SK-N-SH treated with all-trans-retinoic acid at 6 μM for 48 hours (cell line): ENCODE data around the gene CDHR5.

Experiments used
- ATAC-seq: fragments of 200-7000 bp; cut with Tn5 transposase; 3 replicates; pipeline ENCODE4 v1.9.1; 2020; ENCODE audit warnings: mild to moderate bottlenecking, moderate library complexity
- BACH2 ChIP-seq: fragments of 250-450 bp; sonication (Bioruptor Pico); IDR thresholded peaks from 2 replicates; pipeline ENCODE4 v1.9.0; 2021; ENCODE audit warnings: mild to moderate bottlenecking, borderline replicate concordance
- CSDC2 ChIP-seq: fragments of 250-450 bp; sonication (Bioruptor Pico); IDR thresholded peaks from 2 replicates; pipeline ENCODE4 v1.5.0; 2020; ENCODE audit warnings: mild to moderate bottlenecking, moderate library complexity
- ESRRG ChIP-seq: fragments of 250-450 bp; sonication (Bioruptor Pico); IDR thresholded peaks from 2 replicates; pipeline ENCODE4 v1.6.1; 2021; ENCODE audit warnings: mild to moderate bottlenecking
- GLIS3 ChIP-seq: fragments of 250-450 bp; sonication (Bioruptor Pico); IDR thresholded peaks from 2 replicates; pipeline ENCODE4 v1.5.0; 2020; ENCODE audit warnings: mild to moderate bottlenecking, moderate library complexity
- ISL1 ChIP-seq: fragments of 250-450 bp; sonication (Bioruptor Pico); IDR thresholded peaks from 2 replicates; pipeline ENCODE4 v2.1.2; 2022; ENCODE audit warnings: mild to moderate bottlenecking, moderate library complexity
- OSR1 ChIP-seq: fragments of 250-450 bp; sonication (Bioruptor Pico); IDR thresholded peaks from 2 replicates; pipeline ENCODE4 v1.8.0; 2022; ENCODE audit warnings: moderate library complexity, mild to moderate bottlenecking, inconsistent platforms
- PPARA ChIP-seq: fragments of 250-450 bp; sonication (Bioruptor Pico); IDR thresholded peaks from 2 replicates; pipeline ENCODE4 v1.5.0; 2020; ENCODE audit warnings: mild to moderate bottlenecking, borderline replicate concordance
- RARB ChIP-seq: fragments of 250-450 bp; sonication (Bioruptor Pico); IDR thresholded peaks from 2 replicates; pipeline ENCODE4 v1.8.0; 2021; ENCODE audit warnings: mild to moderate bottlenecking, moderate library complexity
- SNAI2 ChIP-seq: fragments of 250-450 bp; sonication (Bioruptor Pico); IDR thresholded peaks from 2 replicates; pipeline ENCODE4 v1.5.0; 2020; ENCODE audit warnings: mild to moderate bottlenecking, moderate library complexity
- TCF4 ChIP-seq: fragments of 250-450 bp; sonication (Bioruptor Pico); IDR thresholded peaks from 2 replicates; pipeline ENCODE4 v1.8.0; 2021; ENCODE audit warnings: mild to moderate bottlenecking, moderate library complexity, borderline replicate concordance
- TOX ChIP-seq: fragments of 250-450 bp; sonication (Bioruptor Pico); IDR thresholded peaks from 2 replicates; pipeline ENCODE4 v1.8.0; 2021; ENCODE audit warnings: mild to moderate bottlenecking, moderate library complexity, borderline replicate concordance
- ZC3H10 ChIP-seq: fragments of 250-450 bp; sonication (Bioruptor Pico); IDR thresholded peaks from 2 replicates; pipeline ENCODE4 v1.5.1; 2021; ENCODE audit warnings: mild to moderate bottlenecking, moderate library complexity
- ZFP3 ChIP-seq: fragments of 250-450 bp; sonication (Bioruptor Pico); IDR thresholded peaks from 2 replicates; pipeline ENCODE4 v1.5.0; 2020; ENCODE audit warnings: mild to moderate bottlenecking, moderate library complexity
- ZFP30 ChIP-seq: fragments of 450-650 bp; formaldehyde crosslinking; IDR thresholded peaks from 2 replicates; pipeline ENCODE4 v1.5.0; 2022; ENCODE audit warnings: mild to moderate bottlenecking, moderate library complexity
- ZNF565 ChIP-seq: fragments of 450-650 bp; formaldehyde crosslinking; conservative IDR thresholded peaks from 2 replicates; pipeline ENCODE4 v1.5.0; 2020; ENCODE audit warnings: low read depth, mild to moderate bottlenecking, moderate library complexity
- ZNF70 ChIP-seq: fragments of 450-650 bp; formaldehyde crosslinking; IDR thresholded peaks from 2 replicates; pipeline ENCODE4 v1.5.0; 2020; ENCODE audit warnings: mild to moderate bottlenecking, moderate library complexity
- ZNF8 ChIP-seq: fragments of 450-650 bp; formaldehyde crosslinking; IDR thresholded peaks from 2 replicates; pipeline ENCODE4 v1.5.0; 2020; ENCODE audit warnings: mild to moderate bottlenecking, moderate library complexity
- TF ChIP-seq, protein P1 (sequence below): fragments of 250-450 bp; sonication (Bioruptor Pico); IDR thresholded peaks from 2 replicates; pipeline ENCODE4 v1.5.1; 2020; ENCODE audit warnings: low read depth, mild to moderate bottlenecking, moderate library complexity
- TF ChIP-seq, protein P2 (sequence below): fragments of 250-450 bp; sonication (Bioruptor Pico); IDR thresholded peaks from 2 replicates; pipeline ENCODE4 v1.8.0; 2020; ENCODE audit warnings: mild to moderate bottlenecking, moderate library complexity, borderline replicate concordance
- TF ChIP-seq, protein P3 (sequence below): fragments of 250-450 bp; sonication (Bioruptor Pico); IDR thresholded peaks from 2 replicates; pipeline ENCODE4 v1.8.0; 2021; ENCODE audit warnings: low read depth, mild to moderate bottlenecking, moderate library complexity, borderline replicate concordance
- TF ChIP-seq, protein P4 (sequence below): fragments of 250-450 bp; sonication (Bioruptor Pico); IDR thresholded peaks from 2 replicates; pipeline ENCODE4 v1.5.0; 2020; ENCODE audit warnings: mild to moderate bottlenecking, moderate library complexity

CDHR5 gene

DNA sequence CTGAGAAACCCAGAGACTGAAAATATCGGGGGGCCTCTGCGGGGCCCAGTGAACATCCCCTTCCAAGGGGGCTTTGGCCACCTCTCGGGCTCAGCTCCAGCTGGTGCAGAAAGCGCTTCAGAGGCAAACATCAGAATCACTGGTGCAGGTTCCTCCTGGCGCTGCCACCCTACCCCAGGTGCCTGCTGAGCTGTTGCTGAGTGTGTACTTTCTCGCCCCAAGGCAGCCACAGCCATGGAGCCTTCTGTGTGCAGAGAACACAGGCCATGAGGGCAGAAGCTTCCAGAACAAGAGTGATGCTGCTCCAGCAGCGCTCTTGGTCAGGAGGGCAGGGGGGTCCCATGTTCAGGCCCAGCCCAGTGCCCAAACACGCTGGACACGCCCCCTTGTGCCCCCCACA is 18.6 kb upstream of the CDHR5 start (continued):
- TF ChIP-seq, protein P1, sequence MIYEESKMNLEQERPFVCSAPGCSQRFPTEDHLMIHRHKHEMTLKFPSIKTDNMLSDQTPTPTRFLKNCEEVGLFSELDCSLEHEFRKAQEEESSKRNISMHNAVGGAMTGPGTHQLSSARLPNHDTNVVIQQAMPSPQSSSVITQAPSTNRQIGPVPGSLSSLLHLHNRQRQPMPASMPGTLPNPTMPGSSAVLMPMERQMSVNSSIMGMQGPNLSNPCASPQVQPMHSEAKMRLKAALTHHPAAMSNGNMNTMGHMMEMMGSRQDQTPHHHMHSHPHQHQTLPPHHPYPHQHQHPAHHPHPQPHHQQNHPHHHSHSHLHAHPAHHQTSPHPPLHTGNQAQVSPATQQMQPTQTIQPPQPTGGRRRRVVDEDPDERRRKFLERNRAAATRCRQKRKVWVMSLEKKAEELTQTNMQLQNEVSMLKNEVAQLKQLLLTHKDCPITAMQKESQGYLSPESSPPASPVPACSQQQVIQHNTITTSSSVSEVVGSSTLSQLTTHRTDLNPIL: no peak
- TF ChIP-seq, all 23 proteins: peak for 0

DNA sequence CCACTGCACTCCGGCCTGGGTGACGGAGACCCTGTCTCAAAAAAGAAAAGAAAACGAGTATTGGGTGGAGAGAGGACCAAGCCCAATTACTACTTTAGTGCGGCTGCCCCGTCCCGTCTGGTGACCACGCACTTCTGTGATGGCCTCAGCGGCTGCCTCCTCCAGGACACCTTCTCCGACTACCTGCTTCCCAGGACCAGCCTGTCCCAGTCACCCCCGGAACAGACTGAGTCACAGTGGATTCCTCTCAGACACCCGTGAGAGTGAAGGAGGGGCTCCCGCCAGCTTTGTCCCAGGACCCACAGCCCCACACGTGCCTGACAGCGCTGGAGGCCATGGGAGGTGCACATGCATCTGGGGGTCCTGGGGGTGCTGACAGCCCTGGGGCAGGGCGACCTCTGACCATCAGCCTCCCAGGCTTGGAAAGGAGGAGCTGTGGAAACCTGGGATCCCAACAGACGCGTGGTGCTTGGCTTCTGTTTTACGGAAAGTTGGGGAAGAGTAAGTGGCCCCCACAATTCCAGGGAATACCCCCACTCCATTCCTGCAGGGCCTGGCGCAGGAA is 17.1 kb upstream of the CDHR5 start:
- ATAC-seq: no peak
- TF ChIP-seq, protein P2, sequence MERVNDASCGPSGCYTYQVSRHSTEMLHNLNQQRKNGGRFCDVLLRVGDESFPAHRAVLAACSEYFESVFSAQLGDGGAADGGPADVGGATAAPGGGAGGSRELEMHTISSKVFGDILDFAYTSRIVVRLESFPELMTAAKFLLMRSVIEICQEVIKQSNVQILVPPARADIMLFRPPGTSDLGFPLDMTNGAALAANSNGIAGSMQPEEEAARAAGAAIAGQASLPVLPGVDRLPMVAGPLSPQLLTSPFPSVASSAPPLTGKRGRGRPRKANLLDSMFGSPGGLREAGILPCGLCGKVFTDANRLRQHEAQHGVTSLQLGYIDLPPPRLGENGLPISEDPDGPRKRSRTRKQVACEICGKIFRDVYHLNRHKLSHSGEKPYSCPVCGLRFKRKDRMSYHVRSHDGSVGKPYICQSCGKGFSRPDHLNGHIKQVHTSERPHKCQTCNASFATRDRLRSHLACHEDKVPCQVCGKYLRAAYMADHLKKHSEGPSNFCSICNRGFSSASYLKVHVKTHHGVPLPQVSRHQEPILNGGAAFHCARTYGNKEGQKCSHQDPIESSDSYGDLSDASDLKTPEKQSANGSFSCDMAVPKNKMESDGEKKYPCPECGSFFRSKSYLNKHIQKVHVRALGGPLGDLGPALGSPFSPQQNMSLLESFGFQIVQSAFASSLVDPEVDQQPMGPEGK (CRISPR knock-in tag): no peak
- TF ChIP-seq PPARA (CRISPR knock-in tag) (no peak), OSR1 (CRISPR knock-in tag) (no peak), GLIS3 (CRISPR knock-in tag) (no peak), SNAI2 (CRISPR knock-in tag) (no peak), RARB (no peak), CSDC2 (CRISPR knock-in tag) (no peak), ZFP3 (CRISPR knock-in tag) (no peak)
- TF ChIP-seq, protein P3, sequence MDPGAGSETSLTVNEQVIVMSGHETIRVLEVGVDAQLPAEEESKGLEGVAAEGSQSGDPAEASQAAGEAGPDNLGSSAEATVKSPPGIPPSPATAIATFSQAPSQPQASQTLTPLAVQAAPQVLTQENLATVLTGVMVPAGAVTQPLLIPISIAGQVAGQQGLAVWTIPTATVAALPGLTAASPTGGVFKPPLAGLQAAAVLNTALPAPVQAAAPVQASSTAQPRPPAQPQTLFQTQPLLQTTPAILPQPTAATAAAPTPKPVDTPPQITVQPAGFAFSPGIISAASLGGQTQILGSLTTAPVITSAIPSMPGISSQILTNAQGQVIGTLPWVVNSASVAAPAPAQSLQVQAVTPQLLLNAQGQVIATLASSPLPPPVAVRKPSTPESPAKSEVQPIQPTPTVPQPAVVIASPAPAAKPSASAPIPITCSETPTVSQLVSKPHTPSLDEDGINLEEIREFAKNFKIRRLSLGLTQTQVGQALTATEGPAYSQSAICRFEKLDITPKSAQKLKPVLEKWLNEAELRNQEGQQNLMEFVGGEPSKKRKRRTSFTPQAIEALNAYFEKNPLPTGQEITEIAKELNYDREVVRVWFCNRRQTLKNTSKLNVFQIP (CRISPR knock-in tag): no peak

DNA sequence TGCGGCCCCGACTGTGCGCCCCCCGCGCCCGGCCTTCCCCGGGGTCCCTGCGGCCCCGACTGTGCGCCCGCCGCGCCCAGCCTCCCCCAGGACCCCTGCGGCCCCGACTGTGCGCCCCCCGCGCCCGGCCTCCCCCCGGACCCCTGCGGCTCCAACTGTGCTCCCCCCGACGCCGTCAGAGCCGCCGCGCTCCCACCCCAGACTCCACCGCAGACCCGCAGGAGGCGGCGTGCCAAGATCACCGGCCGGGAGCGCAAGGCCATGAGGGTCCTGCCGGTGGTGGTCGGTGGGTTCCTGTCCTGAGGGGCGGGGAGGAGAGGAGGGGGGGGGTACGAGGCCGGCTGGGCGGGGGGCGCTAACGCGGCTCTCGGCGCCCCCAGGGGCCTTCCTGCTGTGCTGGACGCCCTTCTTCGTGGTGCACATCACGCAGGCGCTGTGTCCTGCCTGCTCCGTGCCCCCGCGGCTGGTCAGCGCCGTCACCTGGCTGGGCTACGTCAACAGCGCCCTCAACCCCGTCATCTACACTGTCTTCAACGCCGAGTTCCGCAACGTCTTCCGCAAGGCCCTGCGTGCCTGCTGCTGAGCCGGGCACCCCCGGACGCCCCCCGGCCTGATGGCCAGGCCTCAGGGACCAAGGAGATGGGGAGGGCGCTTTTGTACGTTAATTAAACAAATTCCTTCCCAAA is 15.4 kb upstream of the CDHR5 start:
- ATAC-seq: no peak
- no peak for TF ChIP-seq RARB
- no peak for TF ChIP-seq BACH2 (CRISPR knock-in tag)
- TF ChIP-seq PPARA (CRISPR knock-in tag): no peak
- TF ChIP-seq, all 23 proteins: peak for 0

DNA sequence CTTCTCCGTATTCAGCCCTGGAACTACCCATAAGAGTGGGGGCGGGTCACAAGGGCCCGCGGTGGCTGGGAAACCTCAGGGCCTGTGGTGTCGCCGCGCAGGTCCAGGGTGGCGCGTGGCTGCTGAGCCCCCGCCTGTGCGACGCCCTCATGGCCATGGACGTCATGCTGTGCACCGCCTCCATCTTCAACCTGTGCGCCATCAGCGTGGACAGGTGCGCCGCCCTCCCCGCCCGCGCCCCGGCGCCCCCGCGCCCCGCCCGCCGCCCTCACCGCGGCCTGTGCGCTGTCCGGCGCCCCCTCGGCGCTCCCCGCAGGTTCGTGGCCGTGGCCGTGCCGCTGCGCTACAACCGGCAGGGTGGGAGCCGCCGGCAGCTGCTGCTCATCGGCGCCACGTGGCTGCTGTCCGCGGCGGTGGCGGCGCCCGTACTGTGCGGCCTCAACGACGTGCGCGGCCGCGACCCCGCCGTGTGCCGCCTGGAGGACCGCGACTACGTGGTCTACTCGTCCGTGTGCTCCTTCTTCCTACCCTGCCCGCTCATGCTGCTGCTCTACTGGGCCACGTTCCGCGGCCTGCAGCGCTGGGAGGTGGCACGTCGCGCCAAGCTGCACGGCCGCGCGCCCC is 14.7 kb upstream of the CDHR5 start:
- no peak for ATAC-seq
- TF ChIP-seq SNAI2 (CRISPR knock-in tag): no peak
- no peak for TF ChIP-seq ZFP3 (CRISPR knock-in tag)
- TF ChIP-seq ZNF565 (CRISPR knock-in tag): no peak
- TF ChIP-seq, protein P1: no peak
- TF ChIP-seq, protein P3 (CRISPR knock-in tag): no peak
- no peak for TF ChIP-seq ZNF70 (CRISPR knock-in tag)
- TF ChIP-seq ZFP30 (CRISPR knock-in tag): no peak
- TF ChIP-seq PPARA (CRISPR knock-in tag): no peak
- no peak for TF ChIP-seq CSDC2 (CRISPR knock-in tag)
- TF ChIP-seq ESRRG: no peak
- TF ChIP-seq, protein P4, sequence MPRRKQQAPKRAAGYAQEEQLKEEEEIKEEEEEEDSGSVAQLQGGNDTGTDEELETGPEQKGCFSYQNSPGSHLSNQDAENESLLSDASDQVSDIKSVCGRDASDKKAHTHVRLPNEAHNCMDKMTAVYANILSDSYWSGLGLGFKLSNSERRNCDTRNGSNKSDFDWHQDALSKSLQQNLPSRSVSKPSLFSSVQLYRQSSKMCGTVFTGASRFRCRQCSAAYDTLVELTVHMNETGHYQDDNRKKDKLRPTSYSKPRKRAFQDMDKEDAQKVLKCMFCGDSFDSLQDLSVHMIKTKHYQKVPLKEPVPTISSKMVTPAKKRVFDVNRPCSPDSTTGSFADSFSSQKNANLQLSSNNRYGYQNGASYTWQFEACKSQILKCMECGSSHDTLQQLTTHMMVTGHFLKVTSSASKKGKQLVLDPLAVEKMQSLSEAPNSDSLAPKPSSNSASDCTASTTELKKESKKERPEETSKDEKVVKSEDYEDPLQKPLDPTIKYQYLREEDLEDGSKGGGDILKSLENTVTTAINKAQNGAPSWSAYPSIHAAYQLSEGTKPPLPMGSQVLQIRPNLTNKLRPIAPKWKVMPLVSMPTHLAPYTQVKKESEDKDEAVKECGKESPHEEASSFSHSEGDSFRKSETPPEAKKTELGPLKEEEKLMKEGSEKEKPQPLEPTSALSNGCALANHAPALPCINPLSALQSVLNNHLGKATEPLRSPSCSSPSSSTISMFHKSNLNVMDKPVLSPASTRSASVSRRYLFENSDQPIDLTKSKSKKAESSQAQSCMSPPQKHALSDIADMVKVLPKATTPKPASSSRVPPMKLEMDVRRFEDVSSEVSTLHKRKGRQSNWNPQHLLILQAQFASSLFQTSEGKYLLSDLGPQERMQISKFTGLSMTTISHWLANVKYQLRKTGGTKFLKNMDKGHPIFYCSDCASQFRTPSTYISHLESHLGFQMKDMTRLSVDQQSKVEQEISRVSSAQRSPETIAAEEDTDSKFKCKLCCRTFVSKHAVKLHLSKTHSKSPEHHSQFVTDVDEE: no peak
- TF ChIP-seq OSR1 (CRISPR knock-in tag): no peak
- TF ChIP-seq, protein P2 (CRISPR knock-in tag): no peak
- TF ChIP-seq ISL1: no peak
- TF ChIP-seq BACH2 (CRISPR knock-in tag): no peak
- TF ChIP-seq ZC3H10 (CRISPR knock-in tag): no peak
- TF ChIP-seq ZNF8 (CRISPR knock-in tag): no peak
- no peak for TF ChIP-seq GLIS3 (CRISPR knock-in tag)
- no peak for TF ChIP-seq TCF4
- no peak for TF ChIP-seq TOX (CRISPR knock-in tag)
